GM12892 (cell line): Measurements from ENCODE around the gene SNAPC2.

Experiments used
- POLR2A ChIP-seq: IDR thresholded peaks from 2 replicates; pipeline ENCODE4 v1.6.1; 2011; ENCODE audit warnings: low read depth, low read length, control low read depth
- POLR2AphosphoS5 ChIP-seq: IDR thresholded peaks from 2 replicates; pipeline ENCODE4 v1.6.1; 2011; ENCODE audit warnings: low read depth, low read length, control low read depth
- TAF1 ChIP-seq: IDR thresholded peaks from 2 replicates; pipeline ENCODE4 v1.6.1; 2011; ENCODE audit warnings: low read depth, mild to moderate bottlenecking, control low read depth, low read length, borderline replicate concordance

GRCh38 chr19:7915250-7916102 is 4.7 kb upstream of the SNAPC2 start:
- TF ChIP-seq POLR2A: no peak
- TF ChIP-seq POLR2AphosphoS5: no peak
- no peak for TF ChIP-seq TAF1
